Suprapubic skin (tissue), 4 donors: ENCODE results near the gene CREB3. TPM values are rescaled to one million over a fixed set of nuclear protein-coding genes. Genes with fewer than 3 reads are reported as not detected.

Source experiments
- DNase-seq, 2 donors: peaks; one replicate each; pipeline ENCODE4 v3.0.0-alpha.2; 2019; ENCODE audit warnings: low spot score in 2 of 2
- H3K27ac ChIP-seq: fragments of 200-600 bp; sonication (generic); one replicate; pipeline ENCODE4 v1.5.1; 2019
- H3K27me3 ChIP-seq: fragments of 200-600 bp; sonication (generic); one replicate; pipeline ENCODE4 v1.5.1; 2019
- H3K36me3 ChIP-seq: fragments of 200-600 bp; sonication (generic); one replicate; pipeline ENCODE4 v1.5.1; 2019
- H3K4me1 ChIP-seq: fragments of 200-600 bp; sonication (generic); one replicate; pipeline ENCODE4 v1.5.1; 2019
- H3K4me3 ChIP-seq: fragments of 200-600 bp; sonication (generic); one replicate; pipeline ENCODE4 v1.5.1; 2019; ENCODE audit warnings: mild to moderate bottlenecking
- H3K9me3 ChIP-seq: fragments of 200-600 bp; sonication (generic); one replicate; pipeline ENCODE4 v1.5.1; 2019
- EP300 ChIP-seq: sonication (generic); formaldehyde crosslinking; IDR thresholded peaks from one replicate; pipeline ENCODE4 v1.6.1; 2017; ENCODE audit warnings: antibody characterized with exemption
- POLR2A ChIP-seq, 2 donors: fragments of 450-650 bp; IDR thresholded peaks; one replicate each; pipeline ENCODE4 v1.6.1; 2017; ENCODE audit warnings: antibody characterized with exemption in 2 of 2, mild to moderate bottlenecking in 2 of 2, moderate library complexity in 2 of 2
- POLR2AphosphoS5 ChIP-seq, 3 donors: sonication (generic); formaldehyde crosslinking; IDR thresholded peaks; one replicate each; pipeline ENCODE4 v1.6.1; 2017; ENCODE audit warnings: antibody characterized with exemption in 3 of 3
- whole genome bisulfite sequencing: methylation state at CpG from one replicate; pipeline ENCODE4 v1.1.5; 2018; 5-methylcytosine and 5-hydroxymethylcytosine counted together
- total RNA-seq, 4 donors: library from RNA; depleted of rRNA; stranded (reverse); fragments of >200 nt; gene quantifications; one replicate each; pipeline ENCODE4 v1.1.0, GENCODE V29; 2016
- TF ChIP-seq, protein P1 (sequence below), 2 donors: fragments of 200-600 bp in 1 of 2; fragments of 450-650 bp in 1 of 2; sonication (generic) in 1 of 2; IDR thresholded peaks; one replicate each; pipeline ENCODE4 v1.5.1; 2016 to 2019; ENCODE audit warnings: antibody characterized with exemption in 2 of 2, mild to moderate bottlenecking in 1 of 2, moderate library complexity in 1 of 2

The CREB3 gene
- total RNA-seq, 4 donors from 2014 or later = 18.8 to 24.1 (median 23.1) TPM

DNA sequence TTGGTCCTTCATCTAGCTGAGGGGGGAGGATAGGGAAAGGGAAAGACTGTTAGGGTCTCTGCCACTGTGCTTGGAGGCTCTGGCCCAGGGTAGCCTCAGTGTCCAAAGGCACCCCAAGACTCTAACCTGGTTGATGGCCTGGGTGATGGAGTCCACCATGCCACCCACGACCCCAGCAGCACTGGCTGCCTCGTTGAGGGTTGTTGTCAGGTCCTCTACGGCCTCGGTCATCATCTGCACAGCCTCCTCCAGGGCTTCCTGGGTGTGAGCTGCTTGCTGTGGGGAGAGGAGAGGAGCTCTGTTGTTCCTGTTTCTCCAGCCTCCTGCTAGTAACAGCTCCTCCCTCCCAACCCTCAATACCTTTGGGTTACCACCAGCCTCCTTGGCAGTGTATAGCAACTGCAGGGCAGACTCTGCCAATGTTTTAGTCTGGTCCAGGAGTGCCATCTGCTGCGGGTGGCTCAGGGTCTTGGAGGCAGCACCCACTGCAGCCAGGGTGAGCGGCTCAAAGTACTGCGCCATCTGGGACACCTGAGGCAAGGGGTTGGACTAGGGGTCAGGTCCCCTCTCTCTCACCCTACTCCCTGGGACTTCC is 26.5 kb upstream of the CREB3 start:
- 80% methylated on average over 4 of the region's 7 CpGs for WGBS
- Histone ChIP-seq H3K27me3 (no peaks in the 10 kb centered on the region), H3K9me3 (no peaks in the 10 kb centered on the region), H3K36me3 (peaks cover 98% of the 10 kb centered on the region), H3K4me3 (no peak overlapping the region), H3K27ac (no peak overlapping the region), H3K4me1 (no peaks in the 10 kb centered on the region)
- DNase-seq = no peak
- TF ChIP-seq EP300 (no peak), POLR2A (IDR thresholded peaks at IDR 0.05) (no peak), POLR2AphosphoS5 (IDR thresholded peaks at IDR 0.05) (no peak)
- TF ChIP-seq, protein P1, sequence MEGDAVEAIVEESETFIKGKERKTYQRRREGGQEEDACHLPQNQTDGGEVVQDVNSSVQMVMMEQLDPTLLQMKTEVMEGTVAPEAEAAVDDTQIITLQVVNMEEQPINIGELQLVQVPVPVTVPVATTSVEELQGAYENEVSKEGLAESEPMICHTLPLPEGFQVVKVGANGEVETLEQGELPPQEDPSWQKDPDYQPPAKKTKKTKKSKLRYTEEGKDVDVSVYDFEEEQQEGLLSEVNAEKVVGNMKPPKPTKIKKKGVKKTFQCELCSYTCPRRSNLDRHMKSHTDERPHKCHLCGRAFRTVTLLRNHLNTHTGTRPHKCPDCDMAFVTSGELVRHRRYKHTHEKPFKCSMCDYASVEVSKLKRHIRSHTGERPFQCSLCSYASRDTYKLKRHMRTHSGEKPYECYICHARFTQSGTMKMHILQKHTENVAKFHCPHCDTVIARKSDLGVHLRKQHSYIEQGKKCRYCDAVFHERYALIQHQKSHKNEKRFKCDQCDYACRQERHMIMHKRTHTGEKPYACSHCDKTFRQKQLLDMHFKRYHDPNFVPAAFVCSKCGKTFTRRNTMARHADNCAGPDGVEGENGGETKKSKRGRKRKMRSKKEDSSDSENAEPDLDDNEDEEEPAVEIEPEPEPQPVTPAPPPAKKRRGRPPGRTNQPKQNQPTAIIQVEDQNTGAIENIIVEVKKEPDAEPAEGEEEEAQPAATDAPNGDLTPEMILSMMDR (IDR thresholded peaks at IDR 0.05) = no peak

- no peak overlapping the region for H3K27ac ChIP-seq
- TF ChIP-seq EP300 (no peak), POLR2A (IDR thresholded peaks at IDR 0.05) (no peak)
- peaks cover 98% of the 10 kb centered on the region for H3K36me3 ChIP-seq
- no peaks in the 10 kb centered on the region for H3K27me3 ChIP-seq
- DNase-seq = no peak
- H3K4me3 ChIP-seq = no peak overlapping the region
- no peaks in the 10 kb centered on the region for H3K4me1 ChIP-seq
- 95% methylated on average over 10 of the region's 10 CpGs for WGBS
- H3K9me3 ChIP-seq = no peaks in the 10 kb centered on the region
These were observed 25.5 kb upstream of the CREB3 start for GRCh38 chr9:35706951-35707350.

DNA sequence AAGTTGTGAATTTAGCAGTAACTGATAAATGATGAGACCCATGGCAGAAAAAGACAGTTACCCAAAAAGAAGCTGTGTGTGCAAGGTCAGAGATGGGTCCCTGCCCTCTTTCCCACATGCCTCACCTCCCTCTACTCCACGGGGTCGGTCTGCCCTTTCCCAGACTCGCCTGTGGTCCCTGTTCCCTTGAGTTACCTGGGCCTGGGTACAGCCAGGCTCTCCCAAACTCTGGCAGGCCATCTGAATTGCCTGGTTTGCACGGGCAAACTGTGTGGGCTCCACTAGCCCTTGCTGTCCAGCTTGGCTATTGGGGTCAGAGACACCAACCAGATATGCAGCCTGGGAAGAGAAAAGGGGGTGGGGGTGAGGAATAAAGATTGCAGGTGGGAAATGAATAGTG is 24.3 kb upstream of the CREB3 start:
- Histone ChIP-seq H3K27me3 (no peaks in the 10 kb centered on the region), H3K4me3 (no peak overlapping the region), H3K9me3 (no peaks in the 10 kb centered on the region), H3K36me3 (peaks cover 98% of the 10 kb centered on the region), H3K4me1 (no peaks in the 10 kb centered on the region), H3K27ac (no peak overlapping the region)
- WGBS = 100% methylated on average over 4 of the region's 4 CpGs
- no peak for DNase-seq
- TF ChIP-seq POLR2AphosphoS5 (IDR thresholded peaks at IDR 0.05) = no peak
- TF ChIP-seq, protein P1 (IDR thresholded peaks at IDR 0.05) = no peak

- 75% methylated on average over 5 of the region's 7 CpGs for WGBS
These were observed 21.5 kb upstream of the CREB3 start for GRCh38 chr9:35710818-35711500.

GRCh38 chr9:35711501-35712428 is 20.7 kb upstream of the CREB3 start:
- H3K4me1 ChIP-seq = no peaks in the 10 kb centered on the region
- no peak overlapping the region for H3K4me3 ChIP-seq
- TF ChIP-seq, protein P1 (IDR thresholded peaks at IDR 0.05) = no peak
- TF ChIP-seq POLR2A (IDR thresholded peaks at IDR 0.05) (no peak), EP300 (no peak), POLR2AphosphoS5 (IDR thresholded peaks at IDR 0.05) (no peak)
- WGBS = 78% methylated on average over 20 of the region's 21 CpGs
- H3K27me3 ChIP-seq = no peaks in the 10 kb centered on the region
- no peak overlapping the region for H3K27ac ChIP-seq
- no peaks in the 10 kb centered on the region for H3K9me3 ChIP-seq
- peaks cover 98% of the 10 kb centered on the region for H3K36me3 ChIP-seq
- DNase-seq = no peak

More at GRCh38 chr9:35710818-35711500, 21.5 kb upstream of the CREB3 start:
- TF ChIP-seq POLR2AphosphoS5 (IDR thresholded peaks at IDR 0.05) (no peak), POLR2A (IDR thresholded peaks at IDR 0.05) (no peak), EP300 (no peak)
- TF ChIP-seq, protein P1 (IDR thresholded peaks at IDR 0.05) = no peak
- Histone ChIP-seq H3K4me1 (no peaks in the 10 kb centered on the region), H3K9me3 (no peaks in the 10 kb centered on the region), H3K27ac (no peak overlapping the region), H3K4me3 (no peak overlapping the region), H3K36me3 (peaks cover 98% of the 10 kb centered on the region), H3K27me3 (no peaks in the 10 kb centered on the region)
- no peak for DNase-seq
